Upper lobe of left lung (tissue), 6 donors: ENCODE data around the gene MICOS13. TPM values are rescaled to one million over a fixed set of nuclear protein-coding genes. Genes with fewer than 3 reads are reported as not detected.
A peak's percentile ranks its signal among the peaks of the same experiment; 100 is the strongest.

Source experiments
- ATAC-seq, 2 donors: fragments of 200-7000 bp; cut with Tn5 transposase; one replicate each; pipeline ENCODE4 v1.9.1; 2022; ENCODE audit warnings: mild to moderate bottlenecking in 2 of 2, moderate library complexity in 2 of 2; ENCODE audit not compliant: low FRiP score in 2 of 2
- DNase-seq, 2 donors: peaks; one replicate each; pipeline ENCODE4 v3.0.0-alpha.2; 2019 to 2020
- H3K27ac ChIP-seq, 4 donors: fragments of 200-600 bp; sonication (generic); one replicate each; pipeline ENCODE4 v1.5.1; 2016 to 2019
- H3K27me3 ChIP-seq, 4 donors: fragments of 200-600 bp; sonication (generic); one replicate each; pipeline ENCODE4 v1.5.1; 2017 to 2019
- H3K36me3 ChIP-seq, 4 donors: fragments of 200-600 bp; sonication (generic); one replicate each; pipeline ENCODE4 v1.5.1; 2016 to 2019
- H3K4me1 ChIP-seq, 4 donors: fragments of 200-600 bp; sonication (generic); one replicate each; pipeline ENCODE4 v1.5.1; 2018 to 2019
- H3K4me3 ChIP-seq, 4 donors: fragments of 200-600 bp; sonication (generic); one replicate each; pipeline ENCODE4 v1.5.1; 2017 to 2019; ENCODE audit warnings: mild to moderate bottlenecking in 2 of 4, moderate library complexity in 1 of 4
- H3K9me3 ChIP-seq, 4 donors: fragments of 200-600 bp; sonication (generic); one replicate each; pipeline ENCODE4 v1.5.1; 2018 to 2019
- CTCF ChIP-seq, 6 experiments: fragments of 450-650 bp in 4 of 6; fragments of 200-600 bp in 2 of 6; sonication (generic) in 2 of 6; IDR thresholded peaks; one replicate each; pipeline ENCODE4 v1.5.1; 2016 to 2019; ENCODE audit warnings: antibody characterized with exemption in 6 of 6
- EP300 ChIP-seq, 4 donors: sonication (generic); formaldehyde crosslinking; IDR thresholded peaks; one replicate each; pipeline ENCODE4 v1.5.1; 2017; ENCODE audit warnings: antibody characterized with exemption in 4 of 4, control low read depth in 2 of 4
- POLR2A ChIP-seq, 4 donors: fragments of 450-650 bp; IDR thresholded peaks; one replicate each; pipeline ENCODE4 v1.5.1; 2016 to 2017; ENCODE audit warnings: antibody characterized with exemption in 4 of 4, mild to moderate bottlenecking in 2 of 4
- POLR2AphosphoS5 ChIP-seq, 2 donors: sonication (generic); formaldehyde crosslinking; IDR thresholded peaks; one replicate each; pipeline ENCODE4 v1.5.1; 2017; ENCODE audit warnings: antibody characterized with exemption in 2 of 2
- WGBS, 2 donors: methylation state at CpG; one replicate each; pipeline ENCODE4 v1.1.5; 2017 to 2018; 5-methylcytosine and 5-hydroxymethylcytosine counted together
- total RNA-seq, 6 donors: library from RNA; depleted of rRNA in 4 of 6; stranded (reverse); fragments of >200 nt in 4 of 6; gene quantifications; one replicate each; pipeline versions ENCODE4 v1.1.0 to v1.2.1, GENCODE V29; 2016 to 2021
- donor health status: DM: no; HTN: no; CAD: no; lungs with moderate emphysema.
- donor health status: DM: no; HTN: yes; CAD: no; lungs with severe emphysema.

MICOS13 gene
- total RNA-seq, 6 donors from 2014 or later: 19.1 to 63.2 (median 34.2) TPM

- H3K4me3 ChIP-seq: peak overlapping the region; percentile 68 to 100 (median 90)
- no peak for TF ChIP-seq CTCF (IDR thresholded peaks at IDR 0.05)
- TF ChIP-seq POLR2AphosphoS5 (IDR thresholded peaks at IDR 0.05): no peak
- no peak for TF ChIP-seq POLR2A (IDR thresholded peaks at IDR 0.05)
- no peak for TF ChIP-seq EP300 (IDR thresholded peaks at IDR 0.05)
- peak overlapping the region; percentile 89 to 96 (median 92) for H3K27ac ChIP-seq
- WGBS, 2 donors: 1% methylated on average over 30 to 43 of the region's 58 CpGs
- DNase-seq (peak in 1 of 2 donors; percentile 38), ATAC-seq (no peak)
- no peaks in the 10 kb centered on the region for H3K9me3 ChIP-seq
- H3K36me3 ChIP-seq: no peaks in the 10 kb centered on the region
- peaks cover 18 to 25% (median 24%) of the 10 kb centered on the region in 4 donors for H3K4me1 ChIP-seq
- H3K27me3 ChIP-seq: no peaks in the 10 kb centered on the region
Observed at GRCh38 chr19:5719274-5719960, 39.1 kb upstream of the MICOS13 start.

- Histone ChIP-seq H3K27ac (peak overlapping the region in 3 of 4 donors; percentile 89 to 96 (median 93)), H3K4me1 (peaks cover 18 to 25% (median 24%) of the 10 kb centered on the region in 4 donors), H3K9me3 (no peaks in the 10 kb centered on the region), H3K36me3 (peaks cover 0 to 6% (median 1%) of the 10 kb centered on the region in 4 donors), H3K27me3 (no peaks in the 10 kb centered on the region), H3K4me3 (peak overlapping the region; percentile 68 to 100 (median 90))
- no peak for ATAC-seq
- TF ChIP-seq EP300 (IDR thresholded peaks at IDR 0.05) (no peak), POLR2AphosphoS5 (IDR thresholded peaks at IDR 0.05) (no peak), POLR2A (IDR thresholded peaks at IDR 0.05) (no peak), CTCF (IDR thresholded peaks at IDR 0.05) (no peak)
- no peak for DNase-seq
- 35 to 37% methylated on average over 11 of the region's 11 CpGs for WGBS, 2 donors
Observed at GRCh38 chr19:5718579-5719273, 38.4 kb upstream of the MICOS13 start.

- Histone ChIP-seq H3K27ac (no peak overlapping the region), H3K36me3 (peaks cover 0 to 12% (median 7%) of the 10 kb centered on the region in 4 donors), H3K9me3 (no peaks in the 10 kb centered on the region), H3K4me1 (peaks cover 18 to 25% (median 24%) of the 10 kb centered on the region in 4 donors), H3K27me3 (no peaks in the 10 kb centered on the region), H3K4me3 (peak overlapping the region in 1 of 4 donors; percentile 68)
- no peak for ATAC-seq
- 59 to 80% methylated on average over 13 to 14 of the region's 14 CpGs for WGBS, 2 donors
- DNase-seq: no peak
- TF ChIP-seq POLR2AphosphoS5 (IDR thresholded peaks at IDR 0.05) (no peak), EP300 (IDR thresholded peaks at IDR 0.05) (no peak), POLR2A (IDR thresholded peaks at IDR 0.05) (no peak), CTCF (IDR thresholded peaks at IDR 0.05) (no peak)
Observed at GRCh38 chr19:5718037-5718578, 37.8 kb upstream of the MICOS13 start.

- Histone ChIP-seq H3K27me3 (no peaks in the 10 kb centered on the region), H3K4me3 (no peak overlapping the region), H3K27ac (no peak overlapping the region), H3K4me1 (peaks cover 18 to 25% (median 24%) of the 10 kb centered on the region in 4 donors), H3K9me3 (no peaks in the 10 kb centered on the region), H3K36me3 (peaks cover 3 to 20% (median 14%) of the 10 kb centered on the region in 4 donors)
- 80 to 91% methylated on average over 8 of the region's 8 CpGs for WGBS, 2 donors
- DNase-seq (no peak), ATAC-seq (no peak)
- TF ChIP-seq EP300 (IDR thresholded peaks at IDR 0.05) (no peak), CTCF (IDR thresholded peaks at IDR 0.05) (no peak), POLR2AphosphoS5 (IDR thresholded peaks at IDR 0.05) (no peak), POLR2A (IDR thresholded peaks at IDR 0.05) (no peak)
Observed at GRCh38 chr19:5717215-5717935, 37.1 kb upstream of the MICOS13 start.
